ENCODE measurements around the gene PBX3. TPM values are rescaled to one million over a fixed set of nuclear protein-coding genes. Genes with fewer than 3 reads are reported as not detected.

Gene PBX3
- total and polyA plus RNA-seq, 7 donors = 4.2 to 12.7 (median 6.6) TPM

GRCh38 chr9:125726456-125727132, 20.6 kb upstream of the PBX3 start:
- ATAC-seq (no peak), DNase-seq (no peak)
- H3K4me1 ChIP-seq = no peaks in the 10 kb centered on the region
- no peaks in the 10 kb centered on the region for H3K36me3 ChIP-seq (ENCODE audit: insufficient read depth in 1 of 2, low read depth in 1 of 2)
- H3K27ac ChIP-seq = no peak overlapping the region
- intact Hi-C loops (cut with DNase I) = no loop called here
- no peak for TF ChIP-seq CTCF (IDR thresholded peaks at IDR 0.05)
- 69 to 80% (median 77%) methylated on average over 13 of the region's 13 CpGs for WGBS, 3 donors
- H3K9me3 ChIP-seq = no peaks in the 10 kb centered on the region
- H3K27me3 ChIP-seq (ENCODE audit: insufficient read depth in 3 of 3, low read length in 2 of 3) = no peaks in the 10 kb centered on the region
- no peak overlapping the region for H3K4me3 ChIP-seq

- no peak overlapping the region for H3K27ac ChIP-seq
- H3K9me3 ChIP-seq = no peaks in the 10 kb centered on the region
- no peak overlapping the region for H3K4me3 ChIP-seq
- H3K4me1 ChIP-seq = no peaks in the 10 kb centered on the region
- no peak for DNase-seq
- no peak for TF ChIP-seq CTCF (IDR thresholded peaks at IDR 0.05)
- ATAC-seq = no peak
- WGBS, 3 donors = 82 to 91% (median 85%) methylated on average over 2 of the region's 2 CpGs
- no peaks in the 10 kb centered on the region for H3K36me3 ChIP-seq (ENCODE audit: insufficient read depth in 1 of 2, low read depth in 1 of 2)
- H3K27me3 ChIP-seq (ENCODE audit: insufficient read depth in 3 of 3, low read length in 2 of 3) = no peaks in the 10 kb centered on the region
- intact Hi-C loops (cut with DNase I) = no loop called here
Observed at GRCh38 chr9:125730168-125730567, 17.0 kb upstream of the PBX3 start.

- intact Hi-C loops (cut with DNase I) = no loop called here
- ATAC-seq = no peak
Observed at GRCh38 chr9:125732562-125732961, 14.6 kb upstream of the PBX3 start.

GRCh38 chr9:125739436-125739835, 7.7 kb upstream of the PBX3 start:
- peaks cover 1 to 5% (median 2%) of the 10 kb centered on the region in 3 donors for H3K27me3 ChIP-seq (ENCODE audit: insufficient read depth in 3 of 3, low read length in 2 of 3)
- H3K4me3 ChIP-seq = no peak overlapping the region
- no peaks in the 10 kb centered on the region for H3K9me3 ChIP-seq
- intact Hi-C loops (cut with DNase I) = no loop called here
- TF ChIP-seq CTCF (IDR thresholded peaks at IDR 0.05) = no peak
- 92 to 94% (median 94%) methylated on average over 3 of the region's 3 CpGs for WGBS, 3 donors
- DNase-seq = no peak
- no peaks in the 10 kb centered on the region for H3K4me1 ChIP-seq
- H3K36me3 ChIP-seq (ENCODE audit: insufficient read depth in 1 of 2, low read depth in 1 of 2) = no peaks in the 10 kb centered on the region
- no peak for ATAC-seq
- H3K27ac ChIP-seq = no peak overlapping the region

More at GRCh38 chr9:125732562-125732961, 14.6 kb upstream of the PBX3 start:
- H3K9me3 ChIP-seq = no peaks in the 10 kb centered on the region
- no peak for TF ChIP-seq CTCF (IDR thresholded peaks at IDR 0.05)
- H3K36me3 ChIP-seq (ENCODE audit: insufficient read depth in 1 of 2, low read depth in 1 of 2) = no peaks in the 10 kb centered on the region
- no peaks in the 10 kb centered on the region for H3K4me1 ChIP-seq
- no peak for DNase-seq
- H3K27ac ChIP-seq = no peak overlapping the region
- no peak overlapping the region for H3K4me3 ChIP-seq
- WGBS, 3 donors = 96 to 98% (median 96%) methylated on average over 2 of the region's 2 CpGs
- H3K27me3 ChIP-seq (ENCODE audit: insufficient read depth in 3 of 3, low read length in 2 of 3) = peaks cover 0 to 2% (median 0%) of the 10 kb centered on the region in 3 donors

GRCh38 chr9:125742657-125743056, 4.5 kb upstream of the PBX3 start:
- Histone ChIP-seq H3K27ac (no peak overlapping the region), H3K9me3 (no peaks in the 10 kb centered on the region), H3K4me3 (no peak overlapping the region), H3K27me3 (ENCODE audit: insufficient read depth in 3 of 3, low read length in 2 of 3) (peaks cover 0 to 5% (median 1%) of the 10 kb centered on the region in 3 donors), H3K4me1 (peaks cover 6% of the 10 kb centered on the region), H3K36me3 (ENCODE audit: insufficient read depth in 1 of 2, low read depth in 1 of 2) (no peaks in the 10 kb centered on the region)
- no peak for ATAC-seq
- WGBS, 3 donors = 89 to 92% (median 89%) methylated on average over 3 of the region's 3 CpGs
- no peak for DNase-seq
- intact Hi-C loops (cut with DNase I) = loop anchor here in 1 of 2 donors (5.0 to 10.0 kb wide), 2 partner anchors 35 to 178 kb away; partner anchors contain the start of gene MAPKAP1
- no peak for TF ChIP-seq CTCF (IDR thresholded peaks at IDR 0.05)

Data from psoas muscle (tissue), 8 donors.